Measurements from ENCODE around the gene FOXG1. TPM values are rescaled to one million over a fixed set of nuclear protein-coding genes. Genes with fewer than 3 reads are reported as not detected.

FOXG1 gene
- total RNA-seq, 1 experiment from 2014 or later = not detected

GRCh38 chr14:28762955-28763326 lies 3.6 kb upstream of the FOXG1 start:
- no peak for TF ChIP-seq CTCF (IDR thresholded peaks at IDR 0.05; ENCODE audit: unreplicated experiment)
- Mint-ChIP-seq H3K27me3 (ENCODE audit: unreplicated experiment) (peaks cover 36% of the 10 kb centered on the region), H3K4me3 (ENCODE audit: low read depth, unreplicated experiment) (no peak overlapping the region), H3K4me1 (ENCODE audit: low read depth, unreplicated experiment) (no peaks in the 10 kb centered on the region), H3K9me3 (ENCODE audit: low read depth, unreplicated experiment) (no peaks in the 10 kb centered on the region), H3K36me3 (ENCODE audit: insufficient read depth, unreplicated experiment) (peaks cover 4% of the 10 kb centered on the region), H3K27ac (ENCODE audit: unreplicated experiment) (no peak overlapping the region)
- DNase-seq = no peak
- intact Hi-C loops (cut with micrococcal nuclease; ENCODE audit: unreplicated experiment) = no loop called here
- CTCF ChIA-PET = no interaction called here
- BruUV-seq (replicated peaks) = no TSS peak

GRCh38 chr14:28763751-28764256 lies 2.8 kb upstream of the FOXG1 start:
- TF ChIP-seq CTCF (IDR thresholded peaks at IDR 0.05; ENCODE audit: unreplicated experiment) = no peak
- no TSS peak for BruUV-seq (replicated peaks)
- intact Hi-C loops (cut with micrococcal nuclease; ENCODE audit: unreplicated experiment) = no loop called here
- CTCF ChIA-PET = no interaction called here
- peaks cover 7% of the 10 kb centered on the region for H3K36me3 Mint-ChIP-seq (ENCODE audit: insufficient read depth, unreplicated experiment)
- peaks cover 27% of the 10 kb centered on the region for H3K27me3 Mint-ChIP-seq (ENCODE audit: unreplicated experiment)
- H3K4me1 Mint-ChIP-seq (ENCODE audit: low read depth, unreplicated experiment) = no peaks in the 10 kb centered on the region
- H3K27ac Mint-ChIP-seq (ENCODE audit: unreplicated experiment) = no peak overlapping the region
- DNase-seq = no peak
- no peaks in the 10 kb centered on the region for H3K9me3 Mint-ChIP-seq (ENCODE audit: low read depth, unreplicated experiment)
- no peak overlapping the region for H3K4me3 Mint-ChIP-seq (ENCODE audit: low read depth, unreplicated experiment)

GRCh38 chr14:28764257-28765160 lies 2.1 kb upstream of the FOXG1 start:
- CTCF ChIA-PET = interaction anchor here (0.5 kb wide), 1 partner anchor 1008 kb away, joined by 5 read pairs; no protein-coding TSS in a partner anchor
- H3K4me3 Mint-ChIP-seq (ENCODE audit: low read depth, unreplicated experiment) = no peak overlapping the region
- H3K9me3 Mint-ChIP-seq (ENCODE audit: low read depth, unreplicated experiment) = no peaks in the 10 kb centered on the region
- DNase-seq = no peak
- TF ChIP-seq CTCF (IDR thresholded peaks at IDR 0.05; ENCODE audit: unreplicated experiment) = no peak
- intact Hi-C loops (cut with micrococcal nuclease; ENCODE audit: unreplicated experiment) = no loop called here
- peaks cover 20% of the 10 kb centered on the region for H3K27me3 Mint-ChIP-seq (ENCODE audit: unreplicated experiment)
- no peak overlapping the region for H3K27ac Mint-ChIP-seq (ENCODE audit: unreplicated experiment)
- peaks cover 7% of the 10 kb centered on the region for H3K36me3 Mint-ChIP-seq (ENCODE audit: insufficient read depth, unreplicated experiment)
- no TSS peak for BruUV-seq (replicated peaks)
- no peaks in the 10 kb centered on the region for H3K4me1 Mint-ChIP-seq (ENCODE audit: low read depth, unreplicated experiment)

- H3K36me3 Mint-ChIP-seq (ENCODE audit: insufficient read depth, unreplicated experiment) = peaks cover 7% of the 10 kb centered on the region
Observed at GRCh38 chr14:28765169-28765830, 1.3 kb upstream of the FOXG1 start.

More at GRCh38 chr14:28765169-28765830, 1.3 kb upstream of the FOXG1 start:
- CTCF ChIA-PET = interaction anchor here (0.5 kb wide), 1 partner anchor 1008 kb away, joined by 5 read pairs; no protein-coding TSS in a partner anchor
- intact Hi-C loops (cut with micrococcal nuclease; ENCODE audit: unreplicated experiment) = no loop called here
- no peak overlapping the region for H3K27ac Mint-ChIP-seq (ENCODE audit: unreplicated experiment)
- no peak for DNase-seq
- H3K9me3 Mint-ChIP-seq (ENCODE audit: low read depth, unreplicated experiment) = no peaks in the 10 kb centered on the region
- TF ChIP-seq CTCF (IDR thresholded peaks at IDR 0.05; ENCODE audit: unreplicated experiment) = no peak
- H3K4me1 Mint-ChIP-seq (ENCODE audit: low read depth, unreplicated experiment) = no peaks in the 10 kb centered on the region
- no TSS peak for BruUV-seq (replicated peaks)
- no peak overlapping the region for H3K4me3 Mint-ChIP-seq (ENCODE audit: low read depth, unreplicated experiment)
- peaks cover 12% of the 10 kb centered on the region for H3K27me3 Mint-ChIP-seq (ENCODE audit: unreplicated experiment)

Data from Calu3 (cell line).